GM12872 (cell line): ENCODE results near the gene PATE1.

ENCODE experiments used
- CTCF ChIP-seq: IDR thresholded peaks from 3 replicates; pipeline ENCODE4 v1.5.1; 2011; ENCODE audit warnings: low read depth, mild to moderate bottlenecking, low read length, moderate library complexity; ENCODE audit not compliant: insufficient read depth

The PATE1 gene

GRCh38 chr11:125797641-125798040 is 51.6 kb downstream of the PATE1 start:
- TF ChIP-seq CTCF, result no peak
